Activated CD4-positive, alpha-beta T cell treated with anti-CD3 and anti-CD28 coated beads, Interleukin-10, Interleukin-2, amounts not matched to agents 100 ng/mL and 50 ng/mL, durations not matched to agents 16 hours and 8 hours (primary cell): ENCODE data around the gene ZNF318.
"Not testable (repeated sequence)": the region's sequence is repeated elsewhere in the genome, so short reads cannot be mapped to it uniquely, and the experiment has no call there.

ENCODE experiments used
- DNase-seq: peaks from one replicate; pipeline ENCODE4 v3.0.0-alpha.2; 2020

ZNF318 gene

DNA sequence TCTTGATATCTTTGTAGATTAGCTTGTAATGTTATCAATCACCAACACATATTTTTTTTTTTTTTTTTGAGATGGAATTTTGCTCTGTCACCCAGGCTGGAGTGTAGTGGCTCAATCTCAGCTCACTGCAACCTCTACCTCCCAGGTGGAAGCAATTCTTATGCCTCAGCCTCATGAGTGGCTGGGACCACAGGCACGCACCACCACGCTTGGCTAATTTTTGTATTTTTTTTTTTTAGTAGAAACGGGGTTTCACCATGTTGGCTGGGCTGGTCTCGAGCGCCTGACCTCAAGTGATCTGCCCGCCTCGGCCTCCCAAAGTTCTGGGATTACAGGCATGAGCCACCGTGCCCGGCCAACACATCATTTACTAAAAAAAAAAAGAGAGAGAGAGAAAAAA lies 11.4 kb upstream of the ZNF318 start:
- DNase-seq, result not testable (repeated sequence)

DNA sequence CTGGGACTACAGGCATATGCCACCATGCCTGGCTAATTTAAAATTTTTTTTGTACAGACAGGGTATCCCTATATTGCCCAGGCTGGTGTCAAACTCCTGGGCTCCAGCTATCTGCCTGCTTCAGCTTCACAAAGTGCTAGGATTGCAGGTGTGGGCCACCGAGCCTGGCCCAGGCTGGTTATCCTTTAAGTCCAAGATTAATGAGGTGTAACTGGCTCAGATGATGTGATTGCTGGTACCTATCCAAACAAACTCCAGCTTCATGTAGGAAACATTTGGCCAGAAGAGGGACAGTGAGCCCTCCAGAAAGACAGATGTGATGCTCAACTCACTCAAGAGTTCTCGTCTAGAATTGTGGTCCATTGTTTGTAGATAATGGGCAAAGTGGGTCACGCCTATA lies 9.2 kb upstream of the ZNF318 start:
- DNase-seq, result no peak

GRCh38 chr6:43377710-43378229 lies 8.3 kb upstream of the ZNF318 start:
- no peak for DNase-seq

DNA sequence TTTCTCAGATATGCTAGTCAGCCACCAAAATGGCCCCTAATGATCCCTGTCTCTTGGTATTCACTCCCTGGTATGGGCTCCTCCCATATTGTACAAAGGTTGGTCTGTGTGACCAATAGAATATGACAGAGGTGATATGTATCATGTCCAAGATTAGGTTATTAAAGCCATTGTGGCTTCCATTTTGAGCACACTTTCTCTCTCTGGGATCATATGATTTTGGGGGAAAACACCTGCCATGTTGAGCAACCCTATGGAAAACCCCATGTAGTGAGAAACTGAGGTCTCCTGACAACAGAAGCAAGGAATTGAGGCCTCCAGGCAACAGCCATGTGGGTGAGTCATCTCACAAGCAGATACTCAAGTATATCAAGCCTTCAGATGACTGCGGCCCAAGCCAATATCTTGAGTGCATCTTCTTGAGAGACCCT lies 7.1 kb upstream of the ZNF318 start:
- peak; percentile 78 for DNase-seq

DNA sequence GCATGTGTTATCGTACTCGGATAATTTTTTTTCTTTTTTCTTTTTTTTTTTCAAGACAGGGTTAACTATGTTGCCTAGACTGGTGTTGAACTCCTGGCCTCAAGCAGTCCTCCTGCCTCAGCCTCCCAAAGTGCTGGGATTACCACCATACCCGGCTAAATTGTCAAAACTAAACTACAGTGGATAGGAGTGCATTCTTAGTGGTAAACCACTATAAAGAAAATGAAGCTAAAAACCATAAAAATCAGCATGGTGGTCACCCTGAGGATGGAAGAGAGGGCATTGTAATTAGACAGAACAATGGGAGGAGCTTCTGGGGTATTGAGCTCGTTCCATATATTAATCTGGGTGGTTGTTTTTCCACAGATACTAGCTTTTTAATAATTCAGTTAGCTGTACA lies 6.2 kb upstream of the ZNF318 start:
- DNase-seq, result peak; percentile 41

DNA sequence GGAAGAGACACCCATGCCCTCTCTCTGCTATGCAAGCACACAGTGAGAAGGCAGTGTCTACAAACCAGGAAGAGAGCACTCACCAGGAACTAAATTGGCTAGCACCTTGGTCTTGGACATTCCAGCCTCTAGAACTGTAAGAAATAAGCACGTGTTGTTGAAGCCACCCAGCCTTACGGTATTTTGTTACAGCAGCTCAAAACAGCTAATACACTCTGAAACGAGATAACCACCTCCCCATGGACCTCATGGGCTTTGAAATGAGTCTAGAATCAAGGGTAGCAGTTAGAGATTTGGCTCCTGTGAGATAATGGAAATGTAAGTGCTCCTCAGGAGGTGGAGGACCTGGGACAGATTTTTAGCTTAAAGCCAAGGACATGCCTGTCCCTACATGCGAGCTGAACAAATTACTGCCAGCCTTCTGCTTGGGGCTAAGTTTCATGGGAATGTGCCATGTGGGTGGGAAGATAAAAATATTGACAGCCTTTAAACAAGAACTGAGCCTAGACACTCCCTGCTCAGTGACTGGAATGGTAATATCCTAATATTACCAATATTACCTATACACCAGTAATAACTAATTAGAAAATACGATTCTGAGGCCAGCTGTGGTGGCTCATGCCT lies 3.9 kb upstream of the ZNF318 start:
- DNase-seq, result no peak

DNA sequence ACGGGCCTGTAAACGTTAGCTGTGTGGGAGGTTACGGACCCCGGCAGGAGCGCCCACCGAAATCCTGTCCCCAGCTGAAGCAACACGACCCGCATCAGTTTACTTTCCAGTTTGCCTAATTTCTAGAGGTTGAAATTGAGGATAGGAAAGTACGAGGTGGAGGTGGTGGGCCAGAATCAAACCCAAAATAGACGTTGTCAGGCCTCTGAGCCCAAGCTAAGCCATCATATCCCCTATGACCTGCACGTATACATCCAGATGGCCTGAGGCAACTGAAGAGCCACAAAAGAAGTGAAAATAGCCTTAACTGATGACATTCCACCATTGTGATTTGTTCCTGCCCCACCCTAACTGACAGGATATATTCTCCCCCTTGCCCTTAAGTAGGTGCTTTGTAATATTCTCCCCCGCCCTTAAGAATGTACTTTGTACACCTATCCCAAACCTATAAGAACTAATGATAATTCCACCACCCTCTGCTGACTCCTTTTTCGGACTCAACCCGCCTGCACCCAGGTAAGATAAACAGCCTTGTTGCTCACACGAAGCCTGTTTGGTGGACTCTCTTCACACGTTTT lies 645 bp upstream of the ZNF318 start:
- DNase-seq, result not testable (repeated sequence)

- no peak for DNase-seq
Measured at GRCh38 chr6:43368259-43369160, 937 bp downstream of the ZNF318 start.

GRCh38 chr6:43367245-43367984 lies 2.0 kb downstream of the ZNF318 start:
- DNase-seq, result no peak

- DNase-seq, result no peak
Measured at GRCh38 chr6:43361269-43361668, 8.2 kb downstream of the ZNF318 start.

DNA sequence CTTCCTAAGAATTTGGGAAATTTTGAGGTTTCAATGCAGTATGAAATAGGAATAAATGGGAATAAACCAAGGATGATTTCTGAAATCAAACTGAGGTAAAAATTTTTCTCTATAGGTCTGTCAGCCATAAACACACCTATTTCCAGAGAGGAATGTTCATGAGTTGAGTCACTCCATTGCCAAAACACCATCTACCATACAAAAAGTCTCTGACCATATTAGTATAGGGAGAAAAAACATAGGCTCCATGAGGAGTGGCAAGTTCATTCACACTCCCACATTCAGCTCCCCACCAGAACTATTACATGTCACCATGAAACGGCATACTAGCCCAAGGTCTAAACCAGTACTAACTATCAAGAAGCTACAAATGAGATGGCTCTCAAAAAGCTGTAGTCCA lies 9.6 kb downstream of the ZNF318 start:
- DNase-seq, result no peak

DNA sequence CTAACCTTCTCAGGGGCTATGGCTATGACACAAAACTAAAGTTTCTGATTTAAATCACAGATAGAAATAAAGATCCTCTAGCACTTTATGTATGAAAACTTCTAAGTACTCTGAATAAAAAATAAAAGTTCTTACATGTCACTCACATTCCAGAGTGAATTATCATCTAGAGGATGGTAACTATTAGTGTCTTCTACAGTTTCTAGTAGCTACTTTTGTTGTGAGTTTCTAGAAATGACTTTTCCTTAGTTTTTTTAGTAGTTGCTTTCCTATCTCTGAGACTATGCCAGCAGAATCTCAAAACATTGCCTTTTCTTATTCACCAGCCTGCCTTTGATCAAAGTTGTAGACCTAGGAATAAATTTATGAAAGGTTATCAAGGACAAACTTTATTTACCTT lies 10.1 kb downstream of the ZNF318 start:
- no peak for DNase-seq

DNA sequence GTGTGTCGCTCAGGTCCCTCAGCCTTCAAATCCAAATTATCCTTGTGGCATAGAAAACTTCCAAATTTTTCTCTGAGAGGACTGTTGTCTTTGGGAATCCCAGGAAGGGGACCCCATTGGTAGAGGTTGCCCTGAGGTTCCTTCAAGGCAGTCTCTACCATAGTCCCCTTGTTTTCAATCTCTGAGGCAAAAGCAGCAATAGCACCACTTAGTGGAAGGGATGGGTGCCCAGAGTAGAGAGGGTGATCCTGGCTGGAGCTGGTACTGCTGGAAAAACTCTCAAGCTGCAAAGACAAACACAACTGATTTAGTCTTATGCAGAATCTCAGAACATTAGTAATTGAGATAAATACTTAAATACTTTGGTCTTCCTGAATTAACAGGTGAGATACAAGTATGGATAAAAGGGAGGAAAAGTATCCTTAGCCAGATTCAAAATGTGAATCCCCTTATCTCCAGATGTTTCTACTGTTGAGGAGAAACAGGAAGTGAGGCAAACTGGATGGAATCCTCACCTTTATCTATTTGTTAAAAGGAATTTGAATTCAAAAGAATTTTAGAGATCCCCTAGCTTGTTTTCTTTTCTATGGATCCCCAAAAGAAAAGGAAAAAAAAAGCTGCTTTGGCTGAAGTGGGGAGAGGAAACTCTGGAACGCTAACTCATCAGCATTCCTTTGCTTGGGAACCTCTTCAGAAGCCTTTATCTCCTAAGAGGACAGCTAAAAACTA lies 13.4 kb downstream of the ZNF318 start:
- DNase-seq, result no peak

DNA sequence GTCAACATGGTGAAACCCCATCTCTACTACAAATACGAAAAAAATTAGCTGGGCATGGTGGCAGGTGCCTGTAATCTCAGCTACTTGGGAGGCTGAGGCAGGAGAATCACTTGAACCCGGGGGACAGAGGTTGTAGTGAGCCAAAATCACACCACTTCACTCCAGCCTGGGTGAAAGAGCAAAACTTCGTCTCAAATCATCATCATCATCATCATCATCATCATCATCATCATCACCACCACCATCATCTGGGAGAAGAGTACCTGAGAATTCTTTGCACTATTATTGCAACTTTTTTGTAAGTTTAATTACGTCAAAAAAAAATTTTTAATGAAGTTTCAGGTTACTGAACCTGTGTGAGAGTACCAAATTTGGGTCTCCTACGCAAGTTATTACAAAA lies 17.5 kb downstream of the ZNF318 start:
- not testable (repeated sequence) for DNase-seq

GRCh38 chr6:43347444-43347843 lies 22.0 kb downstream of the ZNF318 start:
- DNase-seq, result no peak

DNA sequence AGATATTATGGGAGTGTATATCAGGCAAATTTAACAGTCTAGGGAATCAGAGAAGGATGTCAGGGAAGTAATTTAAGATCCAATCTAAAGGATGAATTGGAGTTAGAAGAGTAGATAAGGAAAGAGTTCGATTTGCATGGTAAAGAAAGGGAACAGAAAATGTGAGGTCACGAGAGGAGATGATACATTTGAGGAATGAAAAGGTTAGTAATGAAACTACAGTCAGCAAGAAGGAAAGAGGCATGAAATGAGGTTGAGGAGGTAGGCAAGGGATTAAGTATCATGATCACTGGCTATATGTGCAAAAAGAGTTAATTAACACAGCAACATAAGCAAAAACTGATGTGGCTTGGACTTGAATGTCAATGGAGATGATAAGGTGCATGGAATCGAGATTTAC lies 22.4 kb downstream of the ZNF318 start:
- no peak for DNase-seq

- not testable (repeated sequence) for DNase-seq
Measured at GRCh38 chr6:43346243-43346642, 23.2 kb downstream of the ZNF318 start.

- no peak for DNase-seq
Measured at GRCh38 chr6:43339168-43339567, 30.3 kb downstream of the ZNF318 start.

- DNase-seq, result no peak
Measured at GRCh38 chr6:43338243-43338642, 31.2 kb downstream of the ZNF318 start.

DNA sequence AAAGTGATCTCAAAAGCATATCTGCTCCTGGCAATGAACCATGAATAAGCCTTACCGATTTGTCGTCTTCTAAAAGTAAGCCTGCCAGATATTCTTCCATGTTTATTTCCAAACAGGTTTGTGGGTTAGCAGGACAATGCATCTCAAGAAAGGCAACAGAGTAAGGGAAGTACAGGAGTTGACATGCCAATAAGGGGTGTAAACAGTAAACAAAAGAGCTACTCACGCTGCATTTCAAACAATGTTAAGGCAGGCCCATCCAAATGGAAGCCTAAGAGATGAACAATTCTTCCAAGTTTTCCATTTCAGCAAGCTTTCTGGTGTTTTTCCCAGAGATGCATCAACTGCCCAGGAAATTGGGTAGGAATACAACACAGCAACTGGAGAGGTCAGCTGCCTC lies 33.1 kb downstream of the ZNF318 start:
- no peak for DNase-seq

GRCh38 chr6:43335469-43335868 lies 34.0 kb downstream of the ZNF318 start:
- DNase-seq, result no peak

DNA sequence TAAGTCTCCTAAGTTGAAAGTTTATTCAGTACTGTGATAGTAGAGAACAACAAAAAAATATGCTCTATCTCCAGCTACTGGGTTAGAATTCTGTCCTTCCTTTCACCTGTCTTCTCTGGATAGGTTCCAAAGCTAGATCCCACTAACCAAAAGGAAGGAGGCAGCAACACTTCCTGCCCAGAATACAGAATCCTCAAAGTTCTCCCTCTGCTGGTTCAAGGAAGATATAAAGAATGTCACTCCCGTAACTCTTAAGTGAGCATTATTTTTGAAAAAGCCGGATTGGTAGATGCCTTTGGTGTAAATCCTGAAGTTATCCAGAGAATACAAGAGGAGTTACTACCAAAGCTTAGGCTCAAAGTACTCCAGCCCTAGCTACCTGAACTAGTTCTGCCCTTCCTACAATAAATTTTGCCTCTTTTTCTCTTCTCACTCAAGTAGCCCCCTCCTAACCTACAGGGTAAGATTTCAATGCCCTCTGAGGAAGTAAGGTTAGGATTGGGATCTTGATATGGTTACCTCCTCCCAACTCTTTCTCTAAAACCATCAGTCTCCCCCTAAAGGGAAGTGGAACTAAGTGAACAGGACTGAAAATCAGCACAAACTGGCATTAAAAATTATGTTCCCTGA lies 34.9 kb downstream of the ZNF318 start:
- peak; percentile 5 for DNase-seq
